Measurements from ENCODE around the gene DOK5. TPM values are rescaled to one million over a fixed set of nuclear protein-coding genes. Genes with fewer than 3 reads are reported as not detected.

Gene DOK5
- total RNA-seq, 1 donor from 2014 or later, result not detected

GRCh38 chr20:54510541-54511129, 35.2 kb downstream of the DOK5 start:
- H3K36me3 Mint-ChIP-seq (ENCODE audit: low read depth), result no peaks in the 10 kb centered on the region
- TF ChIP-seq, protein P1, sequence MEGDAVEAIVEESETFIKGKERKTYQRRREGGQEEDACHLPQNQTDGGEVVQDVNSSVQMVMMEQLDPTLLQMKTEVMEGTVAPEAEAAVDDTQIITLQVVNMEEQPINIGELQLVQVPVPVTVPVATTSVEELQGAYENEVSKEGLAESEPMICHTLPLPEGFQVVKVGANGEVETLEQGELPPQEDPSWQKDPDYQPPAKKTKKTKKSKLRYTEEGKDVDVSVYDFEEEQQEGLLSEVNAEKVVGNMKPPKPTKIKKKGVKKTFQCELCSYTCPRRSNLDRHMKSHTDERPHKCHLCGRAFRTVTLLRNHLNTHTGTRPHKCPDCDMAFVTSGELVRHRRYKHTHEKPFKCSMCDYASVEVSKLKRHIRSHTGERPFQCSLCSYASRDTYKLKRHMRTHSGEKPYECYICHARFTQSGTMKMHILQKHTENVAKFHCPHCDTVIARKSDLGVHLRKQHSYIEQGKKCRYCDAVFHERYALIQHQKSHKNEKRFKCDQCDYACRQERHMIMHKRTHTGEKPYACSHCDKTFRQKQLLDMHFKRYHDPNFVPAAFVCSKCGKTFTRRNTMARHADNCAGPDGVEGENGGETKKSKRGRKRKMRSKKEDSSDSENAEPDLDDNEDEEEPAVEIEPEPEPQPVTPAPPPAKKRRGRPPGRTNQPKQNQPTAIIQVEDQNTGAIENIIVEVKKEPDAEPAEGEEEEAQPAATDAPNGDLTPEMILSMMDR (IDR thresholded peaks at IDR 0.05), result no peak
- no peak overlapping the region for H3K4me3 Mint-ChIP-seq
- peaks cover 3% of the 10 kb centered on the region for H3K9me3 Mint-ChIP-seq
- CTCF ChIA-PET, result no interaction called here
- DNase-seq (no peak), ATAC-seq (ENCODE audit: low read depth) (no peak)
- H3K4me1 Mint-ChIP-seq, result no peaks in the 10 kb centered on the region
- intact Hi-C loops (cut with micrococcal nuclease), result no loop called here
- POLR2A ChIA-PET, result no interaction called here
- H3K27me3 Mint-ChIP-seq, result peaks cover 5% of the 10 kb centered on the region
- no peak overlapping the region for H3K27ac Mint-ChIP-seq

- ChIA-PET CTCF (no interaction called here), POLR2A (no interaction called here)
- Mint-ChIP-seq H3K27ac (no peak overlapping the region), H3K4me3 (no peak overlapping the region), H3K4me1 (no peaks in the 10 kb centered on the region), H3K9me3 (peaks cover 3% of the 10 kb centered on the region), H3K27me3 (peaks cover 2% of the 10 kb centered on the region), H3K36me3 (ENCODE audit: low read depth) (no peaks in the 10 kb centered on the region)
- TF ChIP-seq, protein P1 (IDR thresholded peaks at IDR 0.05), result no peak
- ATAC-seq (ENCODE audit: low read depth), result no peak
- intact Hi-C loops (cut with micrococcal nuclease), result no loop called here
- DNase-seq, result no peak
These were observed 37.3 kb downstream of the DOK5 start for GRCh38 chr20:54512694-54513093.

DNA sequence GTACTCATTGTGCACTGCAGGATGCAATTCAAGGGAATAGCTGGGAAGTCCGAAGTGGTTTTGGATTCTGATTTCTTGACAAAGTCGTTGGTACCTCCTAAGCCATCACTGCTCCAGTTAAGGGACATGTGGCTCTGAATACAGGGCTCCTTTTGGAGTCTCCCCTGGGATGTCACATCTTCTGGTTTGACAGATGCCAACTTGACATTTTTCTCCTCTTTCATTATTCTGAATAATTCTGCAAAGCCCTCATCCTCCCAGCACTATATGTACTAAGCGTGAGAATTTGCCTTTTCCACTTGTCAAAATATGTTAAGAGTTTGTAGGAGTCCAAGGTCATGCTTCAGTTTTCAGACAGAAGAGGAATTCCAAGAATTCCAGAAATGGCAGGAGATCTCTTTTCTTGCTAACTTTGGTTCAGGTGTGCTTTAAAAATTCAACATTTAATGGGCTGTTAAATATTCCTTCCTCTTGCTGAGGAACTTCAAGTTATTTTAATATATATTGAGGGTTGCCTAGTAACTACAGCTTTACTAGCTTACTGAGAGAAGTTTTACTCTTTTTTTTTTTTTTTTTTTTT, 38.7 kb downstream of the DOK5 start:
- no peak overlapping the region for H3K27ac Mint-ChIP-seq
- no peaks in the 10 kb centered on the region for H3K4me1 Mint-ChIP-seq
- no peak for ATAC-seq (ENCODE audit: low read depth)
- ChIA-PET POLR2A (no interaction called here), CTCF (no interaction called here)
- TF ChIP-seq, protein P1 (IDR thresholded peaks at IDR 0.05), result no peak
- no peak for DNase-seq
- H3K36me3 Mint-ChIP-seq (ENCODE audit: low read depth), result no peaks in the 10 kb centered on the region
- H3K9me3 Mint-ChIP-seq, result peaks cover 3% of the 10 kb centered on the region
- intact Hi-C loops (cut with micrococcal nuclease), result no loop called here
- peaks cover 2% of the 10 kb centered on the region for H3K27me3 Mint-ChIP-seq
- no peak overlapping the region for H3K4me3 Mint-ChIP-seq

- CTCF ChIA-PET, result no interaction called here
- DNase-seq (no peak), ATAC-seq (ENCODE audit: low read depth) (no peak)
- H3K36me3 Mint-ChIP-seq (ENCODE audit: low read depth), result no peaks in the 10 kb centered on the region
- POLR2A ChIA-PET, result no interaction called here
- no peak overlapping the region for H3K4me3 Mint-ChIP-seq
- TF ChIP-seq, protein P1 (IDR thresholded peaks at IDR 0.05), result no peak
- H3K9me3 Mint-ChIP-seq, result peaks cover 3% of the 10 kb centered on the region
- H3K27ac Mint-ChIP-seq, result no peak overlapping the region
- intact Hi-C loops (cut with micrococcal nuclease), result no loop called here
- H3K27me3 Mint-ChIP-seq, result peaks cover 2% of the 10 kb centered on the region
- H3K4me1 Mint-ChIP-seq, result no peaks in the 10 kb centered on the region
These were observed 40.6 kb downstream of the DOK5 start for GRCh38 chr20:54515793-54516628.

DNA sequence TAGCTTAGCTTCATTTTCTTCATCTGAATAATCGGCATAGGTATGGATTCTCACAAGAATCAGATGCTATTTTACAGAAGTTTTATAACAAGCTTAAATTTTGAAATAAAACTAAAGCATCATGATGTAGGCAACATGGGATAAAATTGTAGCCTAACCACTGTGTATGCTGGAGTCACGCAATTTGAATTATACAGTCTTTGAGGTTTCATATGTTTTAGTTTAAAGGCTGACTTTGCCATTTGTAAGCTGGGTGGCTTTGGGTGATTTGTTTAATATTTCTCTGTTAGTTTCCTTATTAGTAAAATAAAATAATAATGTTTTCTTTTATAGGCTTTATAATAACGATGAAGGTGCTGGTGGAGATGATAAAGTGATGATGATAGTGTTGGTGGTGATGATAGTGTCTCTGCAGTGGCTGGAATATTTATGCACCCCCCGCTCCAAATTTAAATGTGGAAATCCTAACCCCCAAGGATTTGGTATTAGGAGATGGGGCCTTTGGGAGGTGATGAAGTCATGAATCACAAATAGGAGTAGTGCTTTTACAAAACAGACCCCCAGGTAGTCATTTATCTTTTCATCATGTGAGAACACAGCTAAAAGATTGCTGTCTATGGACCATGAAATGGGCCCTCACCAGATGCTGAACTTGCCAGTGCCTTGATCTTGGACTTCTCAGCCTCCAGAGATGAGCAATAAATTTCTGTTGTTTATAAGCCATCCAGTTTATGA, 42.0 kb downstream of the DOK5 start:
- ChIA-PET POLR2A (no interaction called here), CTCF (interaction anchor here (0.5 kb wide), 1 partner anchor 564 kb away, joined by 4 read pairs; no protein-coding TSS in a partner anchor)
- intact Hi-C loops (cut with micrococcal nuclease), result no loop called here
- no peaks in the 10 kb centered on the region for H3K4me1 Mint-ChIP-seq
- H3K36me3 Mint-ChIP-seq (ENCODE audit: low read depth), result no peaks in the 10 kb centered on the region
- no peak overlapping the region for H3K4me3 Mint-ChIP-seq
- DNase-seq (no peak), ATAC-seq (ENCODE audit: low read depth) (no peak)
- TF ChIP-seq, protein P1 (IDR thresholded peaks at IDR 0.05), result no peak
- peaks cover 3% of the 10 kb centered on the region for H3K9me3 Mint-ChIP-seq
- no peak overlapping the region for H3K27ac Mint-ChIP-seq
- peaks cover 2% of the 10 kb centered on the region for H3K27me3 Mint-ChIP-seq

Measured in activated B cell treated with CpG ODN at 0.5 μM for 24 hours (primary cell).